Liver (tissue), 9 donors: ENCODE data around the gene AK5. TPM values are rescaled to one million over a fixed set of nuclear protein-coding genes. Genes with fewer than 3 reads are reported as not detected.

ENCODE experiments used
- DNase-seq: peaks from one replicate; pipeline ENCODE4 v3.0.0-alpha.2; 2017; ENCODE audit warnings: low spot score
- H3K27ac ChIP-seq, 2 donors: one replicate each; pipeline ENCODE4 v1.7.0; 2013; ENCODE audit warnings: inconsistent platforms in 2 of 2, low read length in 2 of 2, control low read depth in 1 of 2, low read depth in 1 of 2, mild to moderate bottlenecking in 1 of 2
- H3K27me3 ChIP-seq, 4 donors: one replicate each; pipeline versions ENCODE4 v1.6.1 to v1.7.0; 2013; ENCODE audit warnings: low read length in 3 of 4, inconsistent platforms in 1 of 4, mild to moderate bottlenecking in 1 of 4, moderate library complexity in 1 of 4; ENCODE audit not compliant: control insufficient read depth in 4 of 4, insufficient read depth in 4 of 4
- H3K36me3 ChIP-seq, 4 donors: one replicate each; pipeline versions ENCODE4 v1.6.1 to v1.7.0; 2013; ENCODE audit warnings: low read length in 3 of 4, mild to moderate bottlenecking in 3 of 4, low read depth in 1 of 4, moderate library complexity in 1 of 4; ENCODE audit not compliant: control insufficient read depth in 4 of 4, insufficient read depth in 3 of 4
- H3K4me1 ChIP-seq, 4 donors: one replicate each; pipeline versions ENCODE4 v1.6.1 to v1.7.0; 2013; ENCODE audit warnings: low read length in 3 of 4, mild to moderate bottlenecking in 3 of 4, moderate library complexity in 1 of 4; ENCODE audit not compliant: control insufficient read depth in 4 of 4, insufficient read depth in 4 of 4
- H3K4me3 ChIP-seq, 3 donors: one replicate each; pipeline versions ENCODE4 v1.6.1 to v1.7.0; 2013; ENCODE audit warnings: low read length in 3 of 3, control low read depth in 1 of 3, low read depth in 1 of 3, mild to moderate bottlenecking in 1 of 3
- H3K9ac ChIP-seq, 2 donors: one replicate each; pipeline ENCODE4 v1.7.0; 2013; ENCODE audit warnings: low read length in 2 of 2, mild to moderate bottlenecking in 2 of 2, moderate library complexity in 2 of 2, control low read depth in 1 of 2, low read depth in 1 of 2
- H3K9me3 ChIP-seq, 4 donors: one replicate each; pipeline versions ENCODE4 v1.6.1 to v1.7.0; 2013; ENCODE audit warnings: low read length in 3 of 4; ENCODE audit not compliant: control insufficient read depth in 4 of 4
- ATF3 ChIP-seq: IDR thresholded peaks from 2 replicates; pipeline ENCODE4 v1.6.1; 2016; ENCODE audit warnings: antibody characterized with exemption
- CTCF ChIP-seq: fragments of 150-350 bp; IDR thresholded peaks from 2 replicates; pipeline ENCODE4 v1.5.1; 2017; ENCODE audit warnings: improper control_type of control experiment, low read depth, low read length; ENCODE audit not compliant: missing input control
- EGR1 ChIP-seq, 2 donors: IDR thresholded peaks; 2 replicates each; pipeline ENCODE4 v1.6.1; 2016 to 2018; ENCODE audit warnings: antibody characterized with exemption in 2 of 2, low read depth in 2 of 2
- FOXA1 ChIP-seq: IDR thresholded peaks from 2 replicates; pipeline ENCODE4 v1.6.1; 2016; ENCODE audit warnings: antibody characterized with exemption
- FOXA2 ChIP-seq: IDR thresholded peaks from 2 replicates; pipeline ENCODE4 v1.6.1; 2016; ENCODE audit warnings: antibody characterized with exemption
- GABPA ChIP-seq, 2 donors: IDR thresholded peaks in 1 of 2; conservative IDR thresholded peaks in 1 of 2; 2 replicates each; pipeline ENCODE4 v1.6.1; 2016; ENCODE audit warnings: antibody characterized with exemption in 2 of 2, mild to moderate bottlenecking in 1 of 2, moderate library complexity in 1 of 2
- HNF4A ChIP-seq, 2 donors: conservative IDR thresholded peaks; 2 replicates each; pipeline ENCODE4 v1.6.1; 2016; ENCODE audit warnings: antibody characterized with exemption in 2 of 2, mild to moderate bottlenecking in 2 of 2
- JUND ChIP-seq, 2 donors: IDR thresholded peaks; 2 replicates each; pipeline ENCODE4 v1.6.1; 2016; ENCODE audit warnings: antibody characterized with exemption in 2 of 2
- MAX ChIP-seq: IDR thresholded peaks from 2 replicates; pipeline ENCODE4 v1.6.1; 2016; ENCODE audit warnings: antibody characterized with exemption
- NR2F2 ChIP-seq: IDR thresholded peaks from 2 replicates; pipeline ENCODE4 v1.6.1; 2016; ENCODE audit warnings: antibody characterized with exemption
- RAD21 ChIP-seq, 2 donors: IDR thresholded peaks; 2 replicates each; pipeline ENCODE4 v1.6.1; 2016; ENCODE audit warnings: antibody characterized with exemption in 2 of 2, mild to moderate bottlenecking in 2 of 2
- RXRA ChIP-seq, 2 donors: IDR thresholded peaks; 2 replicates each; pipeline ENCODE4 v1.6.1; 2017 to 2018; ENCODE audit warnings: antibody characterized with exemption in 2 of 2, mild to moderate bottlenecking in 1 of 2
- SP1 ChIP-seq: IDR thresholded peaks from 2 replicates; pipeline ENCODE4 v1.6.1; 2018; ENCODE audit warnings: antibody characterized with exemption, mild to moderate bottlenecking
- TAF1 ChIP-seq: conservative IDR thresholded peaks from 2 replicates; pipeline ENCODE4 v1.6.1; 2016; ENCODE audit warnings: antibody characterized with exemption, mild to moderate bottlenecking
- YY1 ChIP-seq: IDR thresholded peaks from 2 replicates; pipeline ENCODE4 v1.6.1; 2016; ENCODE audit warnings: antibody characterized with exemption, mild to moderate bottlenecking
- ZBTB33 ChIP-seq: IDR thresholded peaks from 2 replicates; pipeline ENCODE4 v1.6.1; 2016; ENCODE audit warnings: antibody characterized with exemption
- WGBS: extraction: QIAGEN DNeasy Blood & Tissue Kit; methylation state at CpG from one replicate; pipeline ENCODE4 v1.1.7; 2013; 5-methylcytosine and 5-hydroxymethylcytosine counted together
- polyA plus RNA-seq, 2 donors: library from polyadenylated mRNA; stranded (reverse) in 1 of 2; unstranded in 1 of 2; fragments of 200-250 nt in 1 of 2; fragments of >200 nt in 1 of 2; fragmentation: Nextera tagmentation in 1 of 2; extraction: Ambion mirVana in 1 of 2; gene quantifications; one replicate each; pipeline versions ENCODE4 v1.2.1 to v1.2.3, GENCODE V29; 2013 to 2015
- total RNA-seq, 2 donors: library from RNA; depleted of rRNA; stranded (reverse); fragments of >200 nt; gene quantifications; one replicate each; pipeline ENCODE4 v1.2.3, GENCODE V29; 2014
- donor health status: healthy.
- donor health status: healthy.
- donor health status: healthy.
- donor health status: healthy.
- donor health status: healthy.

AK5 gene
- total and polyA plus RNA-seq, 4 donors: 0.12 to 0.33 (median 0.23) TPM

GRCh38 chr1:77282187-77282865, 507 bp downstream of the AK5 start:
- H3K4me1 ChIP-seq: peaks cover 9 to 20% (median 14%) of the 10 kb centered on the region in 4 donors
- no peaks in the 10 kb centered on the region for H3K9me3 ChIP-seq
- no peak overlapping the region for H3K27ac ChIP-seq
- WGBS: 2% methylated on average over 47 of the region's 47 CpGs
- peak overlapping the region in 1 of 3 donors; percentile 48 for H3K4me3 ChIP-seq
- TF ChIP-seq ATF3: no peak
- TF ChIP-seq MAX: no peak
- DNase-seq: no peak
- H3K36me3 ChIP-seq: no peaks in the 10 kb centered on the region
- no peak overlapping the region for H3K9ac ChIP-seq
- peaks cover 0 to 19% (median 7%) of the 10 kb centered on the region in 4 donors for H3K27me3 ChIP-seq

GRCh38 chr1:77282866-77283539, 1.2 kb downstream of the AK5 start:
- 7% methylated on average over 22 of the region's 22 CpGs for WGBS
- Histone ChIP-seq H3K4me1 (peaks cover 9 to 20% (median 14%) of the 10 kb centered on the region in 4 donors), H3K9ac (no peak overlapping the region), H3K27me3 (peaks cover 0 to 19% (median 7%) of the 10 kb centered on the region in 4 donors), H3K36me3 (no peaks in the 10 kb centered on the region), H3K27ac (no peak overlapping the region), H3K4me3 (peak overlapping the region in 1 of 3 donors; percentile 48), H3K9me3 (no peaks in the 10 kb centered on the region)
- no peak for DNase-seq
- no peak for TF ChIP-seq CTCF
- no peak for TF ChIP-seq MAX

- H3K4me3 ChIP-seq: no peak overlapping the region
- no peak overlapping the region for H3K9ac ChIP-seq
- no peaks in the 10 kb centered on the region for H3K9me3 ChIP-seq
- peaks cover 9 to 20% (median 14%) of the 10 kb centered on the region in 4 donors for H3K4me1 ChIP-seq
- peaks cover 0 to 19% (median 7%) of the 10 kb centered on the region in 4 donors for H3K27me3 ChIP-seq
- WGBS: 52% methylated on average over 6 of the region's 6 CpGs
- TF ChIP-seq SP1 (no peak), HNF4A (conservative IDR thresholded peaks at IDR 0.05) (no peak), FOXA1 (no peak), RAD21 (IDR thresholded peaks at IDR 0.05) (no peak), NR2F2 (no peak), EGR1 (IDR thresholded peaks at IDR 0.05; ENCODE audit: low read depth in 2 of 2) (no peak), YY1 (no peak), JUND (IDR thresholded peaks at IDR 0.05) (no peak), GABPA (IDR thresholded peaks at IDR 0.05 in 1 of 2, conservative IDR thresholded peaks at IDR 0.05 in 1 of 2) (no peak), CTCF (no peak), ZBTB33 (no peak), ATF3 (no peak), FOXA2 (no peak), TAF1 (no peak), RXRA (IDR thresholded peaks at IDR 0.05) (no peak), MAX (no peak)
- no peak overlapping the region for H3K27ac ChIP-seq
- no peak for DNase-seq
- no peaks in the 10 kb centered on the region for H3K36me3 ChIP-seq
These were observed 2.0 kb downstream of the AK5 start for GRCh38 chr1:77283701-77284425.
